ENCODE data around the gene NDUFAB1.
"Not testable (repeated sequence)": the region's sequence is repeated elsewhere in the genome, so short reads cannot be mapped to it uniquely, and the experiment has no call there.

NDUFAB1 gene

GRCh38 chr16:23595951-23596720 is at the start of gene NDUFAB1:
NDUFAB1 (minus strand) TSS chr16:23596316; CDS start chr16:23596290, 26 bp downstream.
- DNase-seq, result peak; percentile 1

DNA sequence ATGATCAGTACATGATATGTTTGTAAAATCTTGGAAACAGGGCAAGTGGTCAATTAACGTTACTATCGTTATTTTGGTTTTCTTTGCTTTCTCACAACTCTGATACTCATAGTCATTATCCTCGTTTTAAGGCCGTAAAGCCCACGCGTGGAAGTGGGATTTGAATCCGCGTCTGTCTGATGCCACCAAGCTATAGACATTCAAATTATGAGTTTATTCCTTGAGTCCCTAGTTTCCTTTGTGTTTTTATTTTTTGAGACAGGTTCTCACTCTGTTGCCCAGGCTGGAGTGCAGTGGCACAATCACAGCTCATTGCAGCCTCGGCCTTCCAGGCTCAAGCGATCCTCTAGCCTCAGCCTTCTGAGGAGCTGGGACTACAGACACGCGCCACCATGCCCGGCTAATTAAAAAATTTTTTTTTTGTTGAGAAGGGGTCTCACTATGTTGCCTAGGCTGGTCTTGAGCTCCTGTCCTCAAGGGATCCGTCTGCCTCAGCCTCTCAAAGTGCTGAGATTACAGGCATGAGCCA is 46.2 kb upstream of the NDUFAB1 start:
- DNase-seq, result no peak

DNA sequence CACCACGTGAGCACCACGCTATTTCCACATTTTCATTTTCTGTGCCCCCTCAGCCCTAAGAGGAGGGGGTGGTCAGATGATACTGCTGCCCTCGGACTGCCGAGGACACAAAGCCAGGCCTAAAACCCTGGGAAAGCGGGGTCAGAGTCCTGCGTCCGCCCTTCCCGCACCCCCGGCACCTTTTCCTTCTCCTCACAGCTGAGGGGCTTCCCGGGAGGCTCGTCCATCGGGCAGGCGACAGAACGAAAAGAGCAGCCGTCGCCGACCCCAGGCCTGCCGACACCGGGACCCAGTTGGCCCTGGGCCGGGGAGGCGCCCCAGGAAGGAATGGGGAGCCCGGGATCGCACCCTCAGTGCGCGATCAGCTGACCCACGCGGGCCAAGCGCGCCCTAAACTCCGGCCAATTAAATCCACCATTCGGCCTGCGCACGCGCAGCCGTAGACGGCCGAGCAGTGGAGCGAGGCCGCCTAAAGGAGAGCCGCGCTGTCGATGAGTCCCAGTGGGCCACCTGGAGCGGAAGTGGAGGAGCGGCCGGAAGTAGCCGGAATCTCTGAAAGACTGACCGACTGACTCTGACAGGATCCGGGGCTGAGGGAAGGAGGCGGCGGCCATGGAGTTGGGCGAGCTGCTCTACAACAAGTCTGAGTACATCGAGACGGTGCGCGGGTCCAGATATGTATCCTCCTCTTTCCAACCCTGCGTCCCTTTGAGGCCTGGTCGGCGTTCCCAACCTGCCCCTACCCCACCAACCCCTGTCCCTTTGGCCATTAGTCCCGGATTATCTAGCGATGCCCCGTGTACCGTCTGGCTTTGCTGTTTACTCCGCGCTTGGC is 45.0 kb upstream of the NDUFAB1 start, which contains the start of the genes DCTN5 and PALB2:
DCTN5 (plus strand) TSS at position 536 of the 835 bp plus-strand sequence; CDS start at position 613, 77 bp downstream.
PALB2 (minus strand) TSS at position 380 of the 835 bp plus-strand sequence; CDS start at position 227, 153 bp downstream.
- DNase-seq, result peak; percentile 44

DNA sequence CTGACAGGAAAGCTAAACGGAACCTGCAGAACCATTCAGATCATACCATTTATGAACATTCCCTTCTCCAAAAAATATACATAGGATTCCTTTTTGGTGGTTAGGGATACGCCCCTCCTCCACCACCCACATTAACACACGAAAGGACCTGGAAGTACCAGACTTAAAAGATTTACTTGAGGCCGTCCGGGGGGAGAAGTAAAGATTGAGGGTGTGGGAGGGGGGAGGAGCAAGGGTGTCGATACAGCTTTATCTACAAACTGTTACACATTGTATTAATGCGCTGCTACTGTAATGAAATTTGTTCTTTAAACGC is 44.5 kb upstream of the NDUFAB1 start:
- DNase-seq, result no peak

DNA sequence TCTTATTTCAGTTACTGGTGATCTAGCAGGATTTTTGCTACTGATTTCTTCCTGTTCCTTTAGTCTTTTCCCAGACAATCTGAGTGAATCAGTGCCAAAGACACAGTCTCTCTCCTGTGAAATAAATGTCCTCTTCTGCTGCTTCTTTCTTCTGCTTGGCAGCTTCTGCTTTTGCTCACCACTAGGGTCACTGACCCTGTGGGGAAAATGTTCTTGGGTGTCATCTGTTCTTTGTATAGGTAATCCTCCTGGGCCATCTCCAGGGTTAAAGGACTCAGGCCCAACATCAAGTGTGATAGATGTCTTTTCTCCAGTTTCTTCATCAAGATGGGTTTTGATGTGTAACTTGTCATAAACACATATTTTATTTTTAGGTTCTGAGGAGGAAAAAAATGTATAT is 39.8 kb upstream of the NDUFAB1 start:
- DNase-seq, result no peak

DNA sequence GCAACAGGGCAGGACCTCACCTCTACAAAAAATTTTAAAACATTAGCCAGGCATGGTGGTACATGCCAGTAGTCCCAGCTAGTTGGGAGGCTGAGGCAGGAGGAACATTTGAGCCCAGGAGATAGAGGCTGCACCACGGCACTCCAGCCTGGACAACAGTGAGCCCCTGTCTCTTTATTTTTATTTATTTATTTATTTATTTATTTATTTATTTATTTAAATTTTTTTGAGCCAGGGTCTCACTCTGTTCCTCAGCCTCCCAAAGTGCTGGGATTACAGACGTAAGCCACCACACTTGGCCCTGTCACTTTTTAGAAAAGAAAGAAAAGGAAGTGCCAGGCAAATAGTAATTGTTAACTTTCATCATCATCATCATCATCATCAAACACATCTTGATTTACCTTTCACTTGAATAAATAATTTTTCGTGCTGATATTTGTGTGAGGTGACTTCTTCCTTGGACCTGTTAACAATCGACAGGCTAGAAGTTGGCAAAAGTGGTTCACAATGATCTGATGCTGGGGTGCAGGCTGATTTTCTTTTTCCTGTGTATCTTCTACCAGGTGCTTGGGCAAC is 38.4 kb upstream of the NDUFAB1 start:
- DNase-seq, result no peak

GRCh38 chr16:23631874-23632273 is 35.8 kb upstream of the NDUFAB1 start:
- DNase-seq, result not testable (repeated sequence)

DNA sequence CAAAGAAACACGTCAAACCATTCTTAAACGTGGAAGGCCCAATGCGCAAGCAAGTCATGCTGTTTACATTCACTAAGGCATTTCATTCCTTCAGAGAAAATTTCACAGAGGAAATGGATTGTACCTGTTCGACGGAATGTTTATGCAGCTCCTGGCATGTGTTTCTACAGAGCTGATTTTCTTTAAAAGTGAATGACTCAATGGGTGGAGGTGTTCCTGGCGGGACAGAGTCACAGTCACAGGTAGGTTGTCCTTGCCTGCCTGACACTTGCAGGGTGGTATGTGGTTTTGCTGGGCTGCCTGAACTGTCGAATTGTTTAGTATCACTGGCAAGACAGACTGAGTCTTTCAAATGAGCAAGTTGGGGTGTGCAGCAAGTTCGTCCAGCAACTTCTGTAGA is 33.4 kb upstream of the NDUFAB1 start:
- DNase-seq, result no peak

DNA sequence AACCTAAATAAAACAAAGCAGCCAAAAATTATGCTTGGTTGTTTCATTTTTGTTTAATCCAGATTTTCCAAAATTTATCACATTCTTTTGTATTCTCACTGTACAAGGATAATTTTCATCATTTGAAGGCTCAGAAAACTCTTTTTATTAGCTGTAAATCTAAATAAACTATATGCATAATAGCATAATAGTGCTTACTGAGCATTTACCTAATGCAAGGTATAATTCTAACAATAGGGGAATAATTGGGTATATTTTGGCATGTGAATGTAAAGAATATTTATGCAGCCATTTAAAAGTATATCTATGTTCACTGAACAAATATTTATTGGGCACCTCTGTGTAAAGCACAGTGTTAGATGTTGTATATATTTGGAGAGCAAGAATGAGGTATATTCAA is 28.0 kb upstream of the NDUFAB1 start:
- no peak for DNase-seq

DNA sequence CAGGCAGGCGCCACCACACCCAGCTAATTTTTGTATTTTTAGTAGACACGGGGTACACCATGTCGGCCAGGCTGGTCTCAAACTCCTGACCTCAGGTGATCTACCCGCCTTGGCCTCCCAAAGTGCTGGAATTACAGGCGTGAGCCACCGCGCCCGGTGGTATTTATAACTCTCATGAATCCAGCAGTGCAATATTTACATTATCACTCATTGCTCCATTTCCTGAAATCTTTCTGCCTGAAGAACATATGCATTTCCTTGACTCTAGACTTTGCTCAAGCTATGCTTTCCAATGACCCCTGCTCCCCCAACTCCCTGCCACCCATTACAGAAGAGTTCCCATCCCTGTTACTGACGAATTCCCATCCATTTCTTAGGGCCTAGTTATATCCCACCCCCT is 19.7 kb upstream of the NDUFAB1 start:
- no peak for DNase-seq

GRCh38 chr16:23611936-23612335 is 15.8 kb upstream of the NDUFAB1 start:
- DNase-seq, result no peak

GRCh38 chr16:23610905-23611304 is 14.8 kb upstream of the NDUFAB1 start:
- DNase-seq, result not testable (repeated sequence)

GRCh38 chr16:23609929-23610328 is 13.8 kb upstream of the NDUFAB1 start:
- no peak for DNase-seq

DNA sequence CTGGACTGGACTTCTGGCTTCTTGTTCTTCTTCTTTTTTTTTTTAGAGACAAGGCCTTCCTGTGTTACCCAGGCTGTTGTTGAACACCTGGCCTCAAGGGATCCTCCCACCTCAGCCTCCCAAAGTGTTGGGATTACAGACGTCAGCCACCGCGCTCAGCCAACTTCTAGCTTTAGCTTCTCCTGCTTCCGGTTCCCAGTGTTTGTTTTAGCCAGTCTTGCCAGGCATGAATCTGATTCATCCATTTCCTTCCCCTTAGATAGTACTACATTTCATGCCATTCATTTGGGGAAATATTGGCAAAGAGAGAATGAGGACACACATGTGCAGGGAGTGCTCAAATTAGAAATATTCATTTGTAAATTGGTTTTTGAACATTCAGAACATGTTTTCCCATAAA is 12.1 kb upstream of the NDUFAB1 start:
- no peak for DNase-seq

DNA sequence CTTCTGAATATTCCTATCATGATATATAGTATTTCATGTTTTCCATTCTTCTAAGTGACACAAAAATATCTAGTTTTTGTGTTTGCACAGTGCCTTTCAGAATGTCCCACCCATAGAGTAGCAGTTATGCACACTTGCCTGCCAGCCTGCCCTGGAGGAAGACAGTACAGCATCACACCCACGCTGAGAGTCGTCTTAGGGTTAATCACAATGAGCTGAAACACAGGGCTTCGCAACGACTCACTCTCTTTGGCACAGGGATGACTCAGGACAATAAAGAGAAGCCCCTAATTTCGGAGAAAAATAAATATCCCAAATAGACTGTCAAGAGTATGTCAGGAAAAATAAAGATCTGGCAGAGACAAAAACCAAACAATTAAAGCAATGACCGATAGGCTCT is 11.6 kb upstream of the NDUFAB1 start:
- no peak for DNase-seq

DNA sequence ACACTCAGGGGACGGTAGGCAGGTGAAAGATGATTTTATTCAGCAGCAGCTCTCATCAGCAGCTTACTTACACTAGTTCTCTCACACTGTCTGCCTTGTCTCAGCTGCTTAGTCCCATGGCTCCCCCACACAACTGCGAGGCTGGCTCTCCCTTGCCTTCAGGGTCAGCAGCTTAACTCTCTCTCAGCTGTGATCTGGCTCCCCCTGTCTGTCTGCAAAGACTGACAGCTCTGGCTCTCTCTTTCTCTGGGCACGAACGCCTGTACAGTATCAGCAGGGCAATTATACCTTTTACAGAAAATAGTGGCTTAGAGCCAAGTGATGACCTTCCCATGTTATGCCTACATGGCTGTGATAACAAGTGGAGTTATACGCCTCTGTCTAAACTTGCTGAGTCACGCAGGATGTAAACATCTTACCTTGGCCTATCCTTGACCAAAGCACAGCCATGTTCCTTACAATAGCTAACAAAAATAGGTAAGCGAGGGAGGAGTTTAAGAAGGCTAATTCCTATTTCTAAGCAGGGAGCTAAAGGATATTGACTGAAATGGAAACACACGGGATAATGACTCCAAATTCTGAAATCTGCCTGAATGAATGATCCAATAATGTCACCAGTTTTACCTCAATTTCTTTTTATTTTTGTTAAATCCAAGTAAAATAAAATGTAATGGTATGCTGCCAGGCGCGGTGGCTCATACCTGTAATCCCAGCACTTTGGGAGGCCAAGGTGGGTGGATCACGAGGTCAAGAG is 1.1 kb upstream of the NDUFAB1 start:
- no peak for DNase-seq

GRCh38 chr16:23595246-23595950 is 718 bp downstream of the NDUFAB1 start:
- DNase-seq, result no peak

DNA sequence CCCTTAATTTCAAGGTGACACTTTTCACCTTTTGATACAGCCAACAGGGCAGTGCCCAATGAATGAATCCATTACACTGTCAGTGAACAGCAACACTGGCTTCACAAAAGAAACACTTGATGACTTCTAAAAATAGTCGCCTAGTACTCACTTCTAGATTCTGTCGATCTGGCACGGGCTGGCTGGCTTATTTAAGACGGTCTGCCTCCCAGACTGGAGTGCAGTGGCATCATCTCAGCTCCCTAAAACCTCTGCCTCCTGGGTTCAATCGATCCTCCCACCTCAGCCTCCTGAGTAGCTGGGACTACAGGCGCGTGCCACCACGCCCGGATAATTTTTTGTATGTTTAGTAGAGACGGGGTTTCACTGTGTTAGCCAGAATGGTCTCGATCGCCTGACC is 1.9 kb downstream of the NDUFAB1 start:
- DNase-seq, result no peak

- no peak for DNase-seq
Observed at GRCh38 chr16:23590181-23590580, 5.9 kb downstream of the NDUFAB1 start.

DNA sequence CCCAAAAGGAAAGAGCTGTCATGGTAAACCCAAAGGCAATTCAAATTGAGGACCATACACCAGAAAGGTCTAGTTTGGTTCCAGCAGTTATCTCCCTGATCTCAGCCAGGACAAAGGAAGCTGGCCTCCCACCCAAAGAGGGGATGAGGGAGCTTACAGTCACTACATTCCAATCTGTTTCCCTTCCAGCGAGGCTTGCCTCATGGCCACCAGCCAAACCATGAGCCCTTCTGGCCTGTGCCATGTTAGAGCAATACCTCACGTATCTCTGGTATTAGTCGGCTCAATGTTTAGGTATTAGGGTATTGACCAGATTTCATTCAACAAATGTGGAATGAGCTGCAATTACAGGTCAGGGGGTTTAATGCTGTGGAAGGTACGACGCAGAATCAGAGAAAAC is 8.4 kb downstream of the NDUFAB1 start:
- DNase-seq, result no peak

GRCh38 chr16:23584186-23585076 is 11.7 kb downstream of the NDUFAB1 start:
- DNase-seq, result no peak

Data from NCI-H187 treated with DMSO at 0.1 percent for 48 hours (cell line).